Left lung (tissue), 10 donors: ENCODE data around the gene ACE. TPM values are rescaled to one million over a fixed set of nuclear protein-coding genes. Genes with fewer than 3 reads are reported as not detected.

ENCODE experiments used
- ATAC-seq: fragments of 200-7000 bp; cut with Tn5 transposase; one replicate; pipeline ENCODE4 v1.9.1; 2020; ENCODE audit warnings: moderate library complexity
- DNase-seq, 4 donors: peaks; one replicate each; pipeline ENCODE4 v3.0.0-alpha.2; 2013 to 2020
- H3K27ac ChIP-seq, 2 donors: fragments of 200-600 bp; sonication (generic) in 1 of 2; one replicate each; pipeline versions ENCODE4 v1.5.0 to v1.8.0; 2020 to 2021
- H3K27me3 ChIP-seq, 2 donors: fragments of 200-600 bp; sonication (generic) in 1 of 2; one replicate each; pipeline versions ENCODE4 v1.5.0 to v1.8.0; 2020 to 2021
- H3K36me3 ChIP-seq, 2 donors: fragments of 200-600 bp; sonication (generic) in 1 of 2; one replicate each; pipeline versions ENCODE4 v1.5.0 to v1.8.0; 2020 to 2021
- H3K4me1 ChIP-seq, 2 donors: fragments of 200-600 bp; one replicate each; pipeline ENCODE4 v1.8.0; 2021
- H3K4me3 ChIP-seq, 2 donors: fragments of 200-600 bp; sonication (generic) in 1 of 2; one replicate each; pipeline versions ENCODE4 v1.5.0 to v1.8.0; 2020 to 2021; ENCODE audit warnings: mild to moderate bottlenecking in 1 of 2
- H3K9me3 ChIP-seq, 2 donors: fragments of 200-600 bp; sonication (generic) in 1 of 2; one replicate each; pipeline versions ENCODE4 v1.5.0 to v1.8.0; 2020 to 2021
- CTCF ChIP-seq, 2 donors: fragments of 200-600 bp; sonication (generic) in 1 of 2; IDR thresholded peaks; one replicate each; pipeline versions ENCODE4 v1.5.0 to v1.8.0; 2021; ENCODE audit warnings: antibody characterized with exemption in 2 of 2
- intact Hi-C, 2 donors: fragments of 100-400 bp; cut with DNase I; formaldehyde crosslinking; loops; one replicate each; pipeline versions ENCODE4 v1.11.2 to v1.14.2; 2022
- polyA plus RNA-seq, 6 donors: library from polyadenylated mRNA; unstranded; fragments of 120-200 nt; gene quantifications; one replicate each; pipeline ENCODE4 v1.2.1, GENCODE V29; 2013; ENCODE audit not compliant: insufficient read length in 6 of 6
- total RNA-seq, 2 donors: library from RNA; stranded (reverse); fragmentation: NEBNext Ultra II Directional; extraction: Animal tissue kit (Norgen Biotek cat#: 25700); gene quantifications; one replicate each; pipeline ENCODE4 v1.2.1, GENCODE V29; 2021
- donor health status: DM: no; HTN: yes; CAD: no.
- donor health status: DM: no; HTN: no; CAD: no.

The ACE gene
- total and polyA plus RNA-seq, 8 donors = 39.9 to 72.0 (median 55.3) TPM

- no peaks in the 10 kb centered on the region for H3K36me3 ChIP-seq
- no peak for ATAC-seq
- no peak for TF ChIP-seq CTCF (IDR thresholded peaks at IDR 0.05)
- H3K9me3 ChIP-seq = no peaks in the 10 kb centered on the region
- H3K4me3 ChIP-seq = no peak overlapping the region
- intact Hi-C loops = no loop called here
- H3K4me1 ChIP-seq = no peaks in the 10 kb centered on the region
- no peak overlapping the region for H3K27ac ChIP-seq
- DNase-seq = no peak
- peaks cover 0 to 6% of the 10 kb centered on the region in 2 donors for H3K27me3 ChIP-seq
These were observed 38.1 kb downstream of the ACE start for GRCh38 chr17:63514974-63515373.

- no peaks in the 10 kb centered on the region for H3K4me1 ChIP-seq
- no peak for TF ChIP-seq CTCF (IDR thresholded peaks at IDR 0.05)
- intact Hi-C loops = no loop called here
- H3K9me3 ChIP-seq = no peaks in the 10 kb centered on the region
- H3K4me3 ChIP-seq = no peak overlapping the region
- no peak overlapping the region for H3K27ac ChIP-seq
- no peak for DNase-seq
- H3K36me3 ChIP-seq = no peaks in the 10 kb centered on the region
- ATAC-seq = no peak
- peaks cover 0 to 6% of the 10 kb centered on the region in 2 donors for H3K27me3 ChIP-seq
These were observed 38.6 kb downstream of the ACE start for GRCh38 chr17:63515426-63515825.

- Histone ChIP-seq H3K4me1 (no peaks in the 10 kb centered on the region), H3K36me3 (no peaks in the 10 kb centered on the region), H3K27ac (no peak overlapping the region), H3K4me3 (no peak overlapping the region), H3K27me3 (peaks cover 0 to 6% of the 10 kb centered on the region in 2 donors), H3K9me3 (no peaks in the 10 kb centered on the region)
- DNase-seq (no peak), ATAC-seq (no peak)
- TF ChIP-seq CTCF (IDR thresholded peaks at IDR 0.05) = no peak
- intact Hi-C loops = no loop called here
These were observed 40.3 kb downstream of the ACE start for GRCh38 chr17:63516910-63517824.

- Histone ChIP-seq H3K36me3 (no peaks in the 10 kb centered on the region), H3K9me3 (no peaks in the 10 kb centered on the region), H3K4me1 (no peaks in the 10 kb centered on the region), H3K27me3 (peaks cover 0 to 12% of the 10 kb centered on the region in 2 donors), H3K27ac (no peak overlapping the region), H3K4me3 (no peak overlapping the region)
- TF ChIP-seq CTCF (IDR thresholded peaks at IDR 0.05) = no peak
- intact Hi-C loops = no loop called here
- DNase-seq (no peak), ATAC-seq (no peak)
These were observed 41.1 kb downstream of the ACE start for GRCh38 chr17:63517825-63518534.
